ENCODE data around the gene POLD2.

- TF ChIP-seq POLR2A (IDR thresholded peaks at IDR 0.05), result no peak
- no peak for TF ChIP-seq CTCF (IDR thresholded peaks at IDR 0.05)
- no peak for TF ChIP-seq POLR2AphosphoS5 (IDR thresholded peaks at IDR 0.05; ENCODE audit: insufficient read depth in 1 of 2, low read depth in 1 of 2)
These were observed 23.7 kb downstream of the POLD2 start for GRCh38 chr7:44099669-44100068.
